Mesenchymal stem cell (in vitro differentiated cells and primary cell): ENCODE data around the gene PCYOX1L.

Experiments
- DNase-seq: peaks from one replicate; pipeline ENCODE4 v3.0.0-alpha.2; 2013
- H2AFZ ChIP-seq: one replicate; pipeline ENCODE4 v1.6.1; 2013; ENCODE audit warnings: low read depth, mild to moderate bottlenecking, control low read depth, inconsistent platforms, low read length, moderate library complexity
- H2AK5ac ChIP-seq: 2 replicates; pipeline ENCODE4 v1.6.1; 2013; ENCODE audit warnings: low read length, moderate library complexity, mild to moderate bottlenecking, inconsistent platforms; ENCODE audit not compliant: severe bottlenecking
- H2BK120ac ChIP-seq: one replicate; pipeline ENCODE4 v1.6.1; 2013; ENCODE audit warnings: low read depth, mild to moderate bottlenecking, inconsistent platforms, low read length, moderate library complexity
- H2BK12ac ChIP-seq, 2 experiments: one replicate each; pipeline ENCODE4 v1.6.1; 2013; ENCODE audit warnings: inconsistent platforms in 2 of 2, low read length in 2 of 2, mild to moderate bottlenecking in 2 of 2, moderate library complexity in 2 of 2, control low read depth in 1 of 2
- H2BK15ac ChIP-seq: one replicate; pipeline ENCODE4 v1.6.1; 2013; ENCODE audit warnings: mild to moderate bottlenecking, low read depth, inconsistent platforms; ENCODE audit not compliant: poor library complexity, severe bottlenecking
- H2BK5ac ChIP-seq: 2 replicates; pipeline ENCODE4 v1.6.1; 2013; ENCODE audit warnings: low read depth, mild to moderate bottlenecking, low read length, control low read depth, inconsistent platforms; ENCODE audit not compliant: poor library complexity, severe bottlenecking
- H3K14ac ChIP-seq, 2 experiments: one replicate each; pipeline ENCODE4 v1.6.1; 2013; ENCODE audit warnings: inconsistent platforms in 2 of 2, low read length in 2 of 2, control low read depth in 1 of 2, mild to moderate bottlenecking in 1 of 2, moderate library complexity in 1 of 2
- H3K18ac ChIP-seq, 2 experiments: one replicate each; pipeline ENCODE4 v1.6.1; 2013; ENCODE audit warnings: inconsistent platforms in 2 of 2, low read length in 2 of 2, control low read depth in 1 of 2, low read depth in 1 of 2, mild to moderate bottlenecking in 1 of 2
- H3K23ac ChIP-seq, 2 experiments: one replicate each; pipeline ENCODE4 v1.6.1; 2013; ENCODE audit warnings: inconsistent platforms in 2 of 2, low read length in 2 of 2, mild to moderate bottlenecking in 2 of 2, moderate library complexity in 2 of 2, control low read depth in 1 of 2
- H3K27ac ChIP-seq: 2 replicates; pipeline ENCODE4 v1.5.1; 2013; ENCODE audit warnings: mild to moderate bottlenecking, moderate library complexity, low read length, control low read depth, inconsistent platforms; ENCODE audit not compliant: poor library complexity, severe bottlenecking
- H3K27me3 ChIP-seq, 2 experiments: 2 replicates each; pipeline versions ENCODE4 v1.6.1 to v1.7.0; 2013; ENCODE audit warnings: low read length in 2 of 2, mild to moderate bottlenecking in 2 of 2, moderate library complexity in 2 of 2, control low read depth in 1 of 2, inconsistent platforms in 1 of 2; ENCODE audit not compliant: control insufficient read depth in 1 of 2, insufficient read depth in 1 of 2
- H3K36me3 ChIP-seq, 2 experiments: 2 replicates each; pipeline versions ENCODE4 v1.6.1 to v1.7.0; 2013; ENCODE audit warnings: low read length in 2 of 2, control low read depth in 1 of 2, inconsistent platforms in 1 of 2, low read depth in 1 of 2, mild to moderate bottlenecking in 1 of 2; ENCODE audit not compliant: insufficient read depth in 2 of 2, control insufficient read depth in 1 of 2
- H3K4ac ChIP-seq, 2 experiments: one replicate each; pipeline ENCODE4 v1.6.1; 2013; ENCODE audit warnings: inconsistent platforms in 2 of 2, low read length in 2 of 2, mild to moderate bottlenecking in 2 of 2, moderate library complexity in 2 of 2, control low read depth in 1 of 2, low read depth in 1 of 2
- H3K4me1 ChIP-seq: 2 replicates; pipeline ENCODE4 v1.6.1; 2013; ENCODE audit warnings: low read depth, low read length, control low read depth; ENCODE audit not compliant: control insufficient read depth, insufficient read depth
- H3K4me2 ChIP-seq: 2 replicates; pipeline ENCODE4 v1.6.1; 2013; ENCODE audit warnings: low read length, mild to moderate bottlenecking, inconsistent platforms; ENCODE audit not compliant: poor library complexity, severe bottlenecking
- H3K4me3 ChIP-seq, 2 experiments: 2 replicates each; pipeline versions ENCODE4 v1.5.1 to v1.7.0; 2013; ENCODE audit warnings: low read length in 2 of 2, mild to moderate bottlenecking in 2 of 2, control low read depth in 1 of 2, low read depth in 1 of 2; ENCODE audit not compliant: insufficient read depth in 1 of 2
- H3K79me1 ChIP-seq: replicated peaks from 2 replicates; pipeline ENCODE4 v1.6.1; 2013; ENCODE audit warnings: mild to moderate bottlenecking, control low read depth, low read length, inconsistent platforms; ENCODE audit not compliant: poor library complexity, severe bottlenecking
- H3K9ac ChIP-seq: 2 replicates; pipeline ENCODE4 v1.7.0; 2013; ENCODE audit warnings: mild to moderate bottlenecking, low read length, moderate library complexity
- H3K9me3 ChIP-seq: 2 replicates; pipeline ENCODE4 v1.7.0; 2013; ENCODE audit warnings: mild to moderate bottlenecking, low read length; ENCODE audit not compliant: control insufficient read depth
- H4K8ac ChIP-seq: one replicate; pipeline ENCODE4 v1.6.1; 2013; ENCODE audit warnings: inconsistent platforms, mild to moderate bottlenecking, low read length, moderate library complexity
- H4K91ac ChIP-seq: one replicate; pipeline ENCODE4 v1.6.1; 2013; ENCODE audit warnings: mild to moderate bottlenecking, low read length, inconsistent platforms
- WGBS: methylation state at CpG from one replicate; pipeline ENCODE4 v1.1.7; 2013; ENCODE audit warnings: mixed read lengths; 5-methylcytosine and 5-hydroxymethylcytosine counted together

The PCYOX1L gene

DNA sequence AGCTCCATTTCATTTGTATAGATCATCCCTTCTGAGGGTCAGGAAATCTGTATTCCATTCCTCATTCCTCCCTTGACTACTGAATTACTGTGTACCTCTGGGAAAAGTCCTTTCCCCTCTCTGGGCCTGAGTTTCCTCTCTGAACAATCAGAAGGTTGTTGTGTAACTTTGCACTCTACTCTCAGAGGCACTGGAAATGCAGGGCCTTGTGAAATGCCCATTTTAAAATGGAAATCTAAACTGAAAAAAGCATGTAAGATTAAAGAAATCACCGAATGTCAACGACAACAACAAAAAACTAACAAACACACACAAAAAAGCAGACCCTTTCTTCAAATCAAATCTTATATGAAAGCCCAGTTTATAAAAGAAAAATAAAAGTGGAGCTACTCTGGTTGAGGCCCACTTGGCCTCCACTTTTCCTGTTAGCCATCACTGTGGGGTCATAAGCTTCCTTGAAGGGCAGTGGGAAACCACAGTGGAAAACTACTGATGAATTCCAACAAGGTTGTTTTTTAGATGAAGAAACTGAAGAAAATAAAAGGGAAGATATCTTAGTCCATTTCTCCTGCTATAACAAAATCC is 34.1 kb upstream of the PCYOX1L start:
- 83% methylated on average over 1 of the region's 2 CpGs for WGBS
- no peak overlapping the region for H2BK12ac ChIP-seq
- H4K91ac ChIP-seq: no peak overlapping the region
- no peak overlapping the region for H2AK5ac ChIP-seq
- H3K79me1 ChIP-seq: no peaks in the 10 kb centered on the region
- no peak overlapping the region for H2BK5ac ChIP-seq
- peak overlapping the region; percentile 61 for H2BK120ac ChIP-seq
- H2AFZ ChIP-seq: no peak overlapping the region
- peak; percentile 70 for DNase-seq
- peaks cover 14% of the 10 kb centered on the region for H3K4me1 ChIP-seq
- H3K23ac ChIP-seq: no peak overlapping the region
- peaks cover 6 to 12% of the 10 kb centered on the region in 2 experiments for H3K36me3 ChIP-seq
- H3K27me3 ChIP-seq: no peaks in the 10 kb centered on the region
- no peak overlapping the region for H3K4ac ChIP-seq
- H3K9ac ChIP-seq: peak overlapping the region; percentile 80
- no peak overlapping the region for H3K4me2 ChIP-seq
- H3K9me3 ChIP-seq: no peaks in the 10 kb centered on the region
- no peak overlapping the region for H3K27ac ChIP-seq
- peak overlapping the region; percentile 63 for H4K8ac ChIP-seq
- no peak overlapping the region for H3K4me3 ChIP-seq
- no peak overlapping the region for H3K18ac ChIP-seq
- H2BK15ac ChIP-seq: no peak overlapping the region
- no peak overlapping the region for H3K14ac ChIP-seq

DNA sequence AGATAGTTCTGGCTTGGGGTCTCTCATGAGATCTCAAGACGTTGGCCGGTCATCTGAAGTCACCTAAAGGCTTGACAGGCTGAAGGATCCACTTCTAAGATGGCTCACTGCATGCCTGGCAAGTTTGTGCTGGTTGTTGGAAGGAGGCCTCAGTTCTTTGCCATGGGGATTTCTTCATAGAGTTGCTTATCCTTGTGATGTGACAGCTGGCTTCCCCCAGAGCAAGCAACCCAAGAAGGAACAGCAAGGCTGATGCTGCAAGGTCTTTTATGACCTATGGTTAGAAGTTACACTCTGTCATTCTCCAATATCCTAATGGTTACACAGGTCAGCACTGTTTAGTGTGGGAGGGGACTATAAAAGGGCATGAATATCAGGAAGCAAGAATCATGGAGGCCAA is 33.2 kb upstream of the PCYOX1L start:
- Histone ChIP-seq H3K79me1 (no peaks in the 10 kb centered on the region), H2BK15ac (no peak overlapping the region), H4K91ac (peak overlapping the region; percentile 70), H2AFZ (no peak overlapping the region), H3K4me1 (peaks cover 13% of the 10 kb centered on the region), H3K27ac (no peak overlapping the region), H3K9ac (peak overlapping the region; percentile 80), H3K4me3 (no peak overlapping the region), H2BK120ac (no peak overlapping the region), H3K14ac (peak overlapping the region in 1 of 2 experiments; percentile 76), H4K8ac (peak overlapping the region; percentile 0), H3K36me3 (peaks cover 3 to 12% of the 10 kb centered on the region in 2 experiments), H3K23ac (no peak overlapping the region), H3K27me3 (no peaks in the 10 kb centered on the region), H3K4me2 (no peak overlapping the region), H3K9me3 (no peaks in the 10 kb centered on the region), H2BK12ac (peak overlapping the region; percentile 0 to 96), H2AK5ac (no peak overlapping the region), H3K18ac (peak overlapping the region; percentile 59 to 72), H2BK5ac (no peak overlapping the region), H3K4ac (peak overlapping the region in 1 of 2 experiments; percentile 87)
- DNase-seq: no peak
- WGBS: 88% methylated on average over 2 of the region's 2 CpGs

DNA sequence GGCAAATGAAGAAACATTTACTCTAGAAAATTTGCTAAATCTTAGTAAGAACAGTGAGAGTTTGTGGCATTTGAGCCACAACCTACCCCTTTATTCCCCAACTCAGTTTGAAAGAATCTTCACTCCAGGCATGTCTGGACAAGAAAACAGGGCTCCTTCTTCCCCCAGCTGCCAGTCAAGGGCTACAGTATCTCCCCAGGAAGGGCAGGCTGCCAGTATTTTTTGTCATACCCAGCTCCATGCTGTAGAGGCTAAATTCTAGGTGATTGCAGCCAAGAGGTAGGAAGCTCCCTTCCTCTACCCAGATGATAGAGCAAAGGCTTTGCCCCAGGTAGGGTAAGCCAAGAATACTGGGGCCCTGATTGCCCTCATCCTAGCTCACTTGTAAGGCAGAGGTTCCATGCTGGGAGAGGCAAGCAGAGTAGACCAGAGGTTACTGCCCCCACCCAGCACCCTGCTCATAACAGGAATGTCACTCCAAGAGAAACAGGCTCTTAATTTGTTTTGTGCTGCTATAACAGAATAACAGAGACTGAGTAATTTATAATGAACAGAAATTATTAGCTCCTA is 32.6 kb upstream of the PCYOX1L start:
- H3K4ac ChIP-seq: peak overlapping the region; percentile 1 to 16
- peak overlapping the region; percentile 33 for H4K8ac ChIP-seq
- DNase-seq: no peak
- no peak overlapping the region for H3K27ac ChIP-seq
- H3K4me1 ChIP-seq: peaks cover 8% of the 10 kb centered on the region
- H3K27me3 ChIP-seq: no peaks in the 10 kb centered on the region
- H3K9ac ChIP-seq: peak overlapping the region; percentile 80
- no peaks in the 10 kb centered on the region for H3K79me1 ChIP-seq
- H2BK15ac ChIP-seq: no peak overlapping the region
- H2BK120ac ChIP-seq: peak overlapping the region; percentile 22
- H3K9me3 ChIP-seq: no peaks in the 10 kb centered on the region
- H3K36me3 ChIP-seq: peaks cover 0 to 12% of the 10 kb centered on the region in 2 experiments
- peak overlapping the region in 1 of 2 experiments; percentile 31 for H3K18ac ChIP-seq
- H2BK12ac ChIP-seq: peak overlapping the region; percentile 28 to 59
- H4K91ac ChIP-seq: peak overlapping the region; percentile 30
- no peak overlapping the region for H3K23ac ChIP-seq
- no peak overlapping the region for H3K14ac ChIP-seq
- no peak overlapping the region for H2BK5ac ChIP-seq
- no peak overlapping the region for H3K4me2 ChIP-seq
- H2AK5ac ChIP-seq: no peak overlapping the region
- H2AFZ ChIP-seq: no peak overlapping the region
- no peak overlapping the region for H3K4me3 ChIP-seq

DNA sequence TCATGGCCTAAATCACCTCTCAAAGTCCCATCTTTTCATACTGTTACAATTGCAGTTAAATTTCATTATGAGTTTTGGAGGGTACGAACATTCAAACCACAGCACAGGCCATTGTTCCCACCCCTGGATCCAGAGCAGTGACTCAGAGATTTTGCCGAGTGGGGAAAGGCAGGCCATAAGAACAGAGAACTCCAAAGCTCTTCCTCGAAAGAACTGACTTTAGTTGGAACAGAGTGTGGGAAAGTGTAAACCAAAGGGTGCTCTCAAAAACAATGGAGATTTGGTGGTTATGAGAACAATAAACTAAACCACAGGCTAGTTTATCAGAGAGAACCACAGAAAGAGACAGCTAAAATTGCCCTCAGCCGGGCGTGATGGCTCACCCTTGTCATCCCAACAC is 32.0 kb upstream of the PCYOX1L start:
- no peak overlapping the region for H3K4me3 ChIP-seq
- no peaks in the 10 kb centered on the region for H3K27me3 ChIP-seq
- DNase-seq: no peak
- no peak overlapping the region for H3K4ac ChIP-seq
- H4K91ac ChIP-seq: no peak overlapping the region
- H3K18ac ChIP-seq: peak overlapping the region in 1 of 2 experiments; percentile 42
- H2AFZ ChIP-seq: no peak overlapping the region
- H3K27ac ChIP-seq: no peak overlapping the region
- WGBS: 96% methylated on average over 5 of the region's 5 CpGs
- H3K79me1 ChIP-seq: no peaks in the 10 kb centered on the region
- no peak overlapping the region for H3K14ac ChIP-seq
- H2BK5ac ChIP-seq: no peak overlapping the region
- H2BK12ac ChIP-seq: peak overlapping the region in 1 of 2 experiments; percentile 42
- H3K23ac ChIP-seq: no peak overlapping the region
- H3K36me3 ChIP-seq: peaks cover 0 to 15% of the 10 kb centered on the region in 2 experiments
- no peak overlapping the region for H2BK120ac ChIP-seq
- H3K9me3 ChIP-seq: no peaks in the 10 kb centered on the region
- peaks cover 4% of the 10 kb centered on the region for H3K4me1 ChIP-seq
- H2AK5ac ChIP-seq: no peak overlapping the region
- H2BK15ac ChIP-seq: no peak overlapping the region
- H3K4me2 ChIP-seq: no peak overlapping the region
- no peak overlapping the region for H4K8ac ChIP-seq
- no peak overlapping the region for H3K9ac ChIP-seq
